Neural progenitor cell (in vitro differentiated cells): Measurements from ENCODE around the gene GJB1. TPM values are rescaled to one million over a fixed set of nuclear protein-coding genes. Genes with fewer than 3 reads are reported as not detected.

ENCODE experiments used
- DNase-seq: peaks from one replicate; pipeline ENCODE4 v3.0.0-alpha.2; 2016; ENCODE audit warnings: low spot score
- H2AFZ ChIP-seq: fragments of 200-600 bp; sonication (generic); replicated peaks from 2 replicates; pipeline ENCODE4 v1.6.1; 2016; ENCODE audit warnings: antibody characterized with exemption
- H3F3A ChIP-seq: fragments of 200-600 bp; sonication (generic); 2 replicates; pipeline ENCODE4 v1.6.1; 2016; ENCODE audit warnings: antibody characterized with exemption, low read depth
- H3K27ac ChIP-seq: fragments of 200-600 bp; sonication (generic); 2 replicates; pipeline ENCODE4 v1.5.1; 2016; ENCODE audit warnings: mild to moderate bottlenecking
- H3K27me3 ChIP-seq: fragments of 200-600 bp; sonication (generic); 2 replicates; pipeline ENCODE4 v1.6.1; 2016; ENCODE audit warnings: mild to moderate bottlenecking, moderate library complexity
- H3K36me3 ChIP-seq: fragments of 200-600 bp; sonication (generic); 2 replicates; pipeline ENCODE4 v1.5.1; 2016
- H3K4me1 ChIP-seq: fragments of 200-600 bp; sonication (generic); 2 replicates; pipeline ENCODE4 v1.6.1; 2016; ENCODE audit warnings: mixed run types
- H3K4me2 ChIP-seq: fragments of 200-600 bp; sonication (generic); 2 replicates; pipeline ENCODE4 v1.6.1; 2016
- H3K4me3 ChIP-seq: fragments of 200-600 bp; sonication (generic); 2 replicates; pipeline ENCODE4 v1.5.1; 2016
- H3K79me2 ChIP-seq: fragments of 200-600 bp; sonication (generic); 2 replicates; pipeline ENCODE4 v1.6.1; 2016; ENCODE audit warnings: low read depth
- H3K9ac ChIP-seq: fragments of 200-600 bp; sonication (generic); 2 replicates; pipeline ENCODE4 v1.6.1; 2016
- H3K9me3 ChIP-seq: fragments of 200-600 bp; sonication (generic); 2 replicates; pipeline ENCODE4 v1.5.1; 2016; ENCODE audit warnings: low read depth
- H4K20me1 ChIP-seq: fragments of 200-600 bp; sonication (generic); 2 replicates; pipeline ENCODE4 v1.6.1; 2016; ENCODE audit warnings: low read depth
- H3K27ac Mint-ChIP-seq: 3 replicates; pipeline ENCODE4 v1.8.0; 2021; ENCODE audit warnings: mixed read lengths
- H3K27me3 Mint-ChIP-seq: 2 replicates; pipeline ENCODE4 v1.8.0; 2022; ENCODE audit warnings: low read depth, mild to moderate bottlenecking, inconsistent platforms, moderate library complexity, mixed read lengths; ENCODE audit not compliant: insufficient read depth
- H3K36me3 Mint-ChIP-seq: 3 replicates; pipeline ENCODE4 v1.8.0; 2021; ENCODE audit warnings: mixed read lengths
- H3K4me1 Mint-ChIP-seq: 3 replicates; pipeline ENCODE4 v1.8.0; 2021; ENCODE audit warnings: mixed read lengths
- H3K4me3 Mint-ChIP-seq: 3 replicates; pipeline ENCODE4 v1.8.0; 2021; ENCODE audit warnings: mild to moderate bottlenecking, moderate library complexity, mixed read lengths
- H3K9me3 Mint-ChIP-seq: 3 replicates; pipeline ENCODE4 v1.8.0; 2020; ENCODE audit warnings: mixed read lengths
- CTCF ChIP-seq: fragments of 200-600 bp; sonication (generic); IDR thresholded peaks from 2 replicates; pipeline ENCODE4 v1.5.1; 2017; ENCODE audit warnings: antibody characterized with exemption, mild to moderate bottlenecking
- EZH2 ChIP-seq: fragments of 200-600 bp; sonication (generic); IDR thresholded peaks from 2 replicates; pipeline ENCODE4 v1.6.1; 2017; ENCODE audit warnings: antibody characterized with exemption, mild to moderate bottlenecking, moderate library complexity
- EZH2phosphoT487 ChIP-seq: fragments of 200-600 bp; sonication (generic); IDR thresholded peaks from 2 replicates; pipeline ENCODE4 v1.6.1; 2017; ENCODE audit warnings: antibody characterized with exemption
- total RNA-seq: library from RNA; depleted of rRNA; stranded (reverse); fragments of >200 nt; gene quantifications from 2 replicates; pipeline ENCODE4 v1.2.3, GENCODE V29; 2015; ENCODE audit warnings: low replicate concordance

Gene GJB1
- total RNA-seq, 1 donor from 2014 or later = not detected

GRCh38 chrX:71181558-71181909 is 41.5 kb upstream of the GJB1 start:
- no peak for TF ChIP-seq EZH2phosphoT487
- Mint-ChIP-seq H3K27me3 (peaks cover 4% of the 10 kb centered on the region), H3K4me3 (peak overlapping the region; percentile 85), H3K4me1 (peaks cover 42% of the 10 kb centered on the region), H3K36me3 (no peaks in the 10 kb centered on the region), H3K27ac (peak overlapping the region; percentile 100), H3K9me3 (no peaks in the 10 kb centered on the region)
- no peaks in the 10 kb centered on the region for H4K20me1 ChIP-seq
- H2AFZ ChIP-seq = no peak overlapping the region
- no peaks in the 10 kb centered on the region for H3K36me3 ChIP-seq
- no peaks in the 10 kb centered on the region for H3K9me3 ChIP-seq
- H3K79me2 ChIP-seq = no peaks in the 10 kb centered on the region
- H3K4me2 ChIP-seq = peak overlapping the region; percentile 70
- peaks cover 23% of the 10 kb centered on the region for H3F3A ChIP-seq
- DNase-seq = peak; percentile 18
- peak overlapping the region; percentile 39 for H3K4me3 ChIP-seq
- no peaks in the 10 kb centered on the region for H3K27me3 ChIP-seq
- peak overlapping the region; percentile 72 for H3K27ac ChIP-seq
- peaks cover 12% of the 10 kb centered on the region for H3K4me1 ChIP-seq
- no peak overlapping the region for H3K9ac ChIP-seq

GRCh38 chrX:71181910-71182799 is 40.9 kb upstream of the GJB1 start:
- Histone ChIP-seq H3K4me1 (peaks cover 12% of the 10 kb centered on the region), H3K27ac (peak overlapping the region; percentile 89), H3K4me3 (peak overlapping the region; percentile 39), H3K79me2 (no peaks in the 10 kb centered on the region), H3F3A (peaks cover 23% of the 10 kb centered on the region), H3K9me3 (no peaks in the 10 kb centered on the region), H3K36me3 (no peaks in the 10 kb centered on the region), H3K4me2 (peak overlapping the region; percentile 70), H2AFZ (no peak overlapping the region), H4K20me1 (no peaks in the 10 kb centered on the region), H3K27me3 (no peaks in the 10 kb centered on the region), H3K9ac (no peak overlapping the region)
- peak overlapping the region; percentile 85 for H3K4me3 Mint-ChIP-seq
- H3K9me3 Mint-ChIP-seq = peaks cover 3% of the 10 kb centered on the region
- peak overlapping the region; percentile 100 for H3K27ac Mint-ChIP-seq
- TF ChIP-seq CTCF = no peak
- TF ChIP-seq EZH2 = no peak
- TF ChIP-seq EZH2phosphoT487 = no peak
- peak; percentile 93 for DNase-seq
- H3K36me3 Mint-ChIP-seq = no peaks in the 10 kb centered on the region
- H3K4me1 Mint-ChIP-seq = peaks cover 43% of the 10 kb centered on the region
- H3K27me3 Mint-ChIP-seq = peaks cover 6% of the 10 kb centered on the region

GRCh38 chrX:71182871-71183270 is 40.2 kb upstream of the GJB1 start:
- H3K4me3 ChIP-seq = peak overlapping the region; percentile 12
- peaks cover 3% of the 10 kb centered on the region for H3K9me3 Mint-ChIP-seq
- no peaks in the 10 kb centered on the region for H3K36me3 ChIP-seq
- no peaks in the 10 kb centered on the region for H3K9me3 ChIP-seq
- H3K27me3 Mint-ChIP-seq = peaks cover 6% of the 10 kb centered on the region
- TF ChIP-seq CTCF (no peak), EZH2phosphoT487 (no peak), EZH2 (no peak)
- no peaks in the 10 kb centered on the region for H4K20me1 ChIP-seq
- peaks cover 43% of the 10 kb centered on the region for H3K4me1 Mint-ChIP-seq
- peak overlapping the region; percentile 100 for H3K27ac Mint-ChIP-seq
- H3K36me3 Mint-ChIP-seq = no peaks in the 10 kb centered on the region
- no peak for DNase-seq
- H3K4me2 ChIP-seq = peak overlapping the region; percentile 34
- H3K79me2 ChIP-seq = no peaks in the 10 kb centered on the region
- H3K4me3 Mint-ChIP-seq = peak overlapping the region; percentile 85
- peaks cover 23% of the 10 kb centered on the region for H3F3A ChIP-seq
- H3K4me1 ChIP-seq = peaks cover 12% of the 10 kb centered on the region
- H3K27ac ChIP-seq = peak overlapping the region; percentile 89
- no peak overlapping the region for H2AFZ ChIP-seq
- H3K27me3 ChIP-seq = no peaks in the 10 kb centered on the region
- no peak overlapping the region for H3K9ac ChIP-seq

- peaks cover 3% of the 10 kb centered on the region for H3K9me3 Mint-ChIP-seq
- no peak overlapping the region for H3K4me3 ChIP-seq
- no peak overlapping the region for H3K9ac ChIP-seq
- H3K36me3 Mint-ChIP-seq = no peaks in the 10 kb centered on the region
- H3K36me3 ChIP-seq = no peaks in the 10 kb centered on the region
- no peak overlapping the region for H3K27ac ChIP-seq
- no peak overlapping the region for H2AFZ ChIP-seq
- H3K4me1 Mint-ChIP-seq = peaks cover 43% of the 10 kb centered on the region
- peaks cover 12% of the 10 kb centered on the region for H3K4me1 ChIP-seq
- TF ChIP-seq EZH2 (no peak), EZH2phosphoT487 (no peak), CTCF (no peak)
- no peaks in the 10 kb centered on the region for H4K20me1 ChIP-seq
- DNase-seq = peak; percentile 45
- peak overlapping the region; percentile 34 for H3K4me2 ChIP-seq
- H3K79me2 ChIP-seq = no peaks in the 10 kb centered on the region
- H3K27ac Mint-ChIP-seq = peak overlapping the region; percentile 100
- H3F3A ChIP-seq = peaks cover 23% of the 10 kb centered on the region
- peaks cover 6% of the 10 kb centered on the region for H3K27me3 Mint-ChIP-seq
- H3K4me3 Mint-ChIP-seq = peak overlapping the region; percentile 28
- H3K9me3 ChIP-seq = no peaks in the 10 kb centered on the region
- no peaks in the 10 kb centered on the region for H3K27me3 ChIP-seq
These were observed 39.7 kb upstream of the GJB1 start for GRCh38 chrX:71183341-71183740.
